Measurements from ENCODE around the gene POP4. TPM values are rescaled to one million over a fixed set of nuclear protein-coding genes. Genes with fewer than 3 reads are reported as not detected.

The POP4 gene
- total and polyA plus RNA-seq, 2 donors from 2014 or later = 60.5 to 87.9 TPM

GRCh38 chr19:29644210-29644609, 38.1 kb downstream of the POP4 start:
- Histone ChIP-seq H3K27me3 (ENCODE audit: control insufficient read depth, insufficient read depth, low read length) (no peaks in the 10 kb centered on the region), H3K4me1 (ENCODE audit: control insufficient read depth in 2 of 3, insufficient read depth in 2 of 3, low read depth in 1 of 3, low read length in 3 of 3) (peaks cover 0 to 4% (median 0%) of the 10 kb centered on the region in 3 donors), H3K9ac (ENCODE audit: low read length in 3 of 3) (no peak overlapping the region), H3K9me3 (ENCODE audit: control insufficient read depth in 2 of 3, insufficient read depth in 1 of 3, low read length in 3 of 3) (no peaks in the 10 kb centered on the region), H3K36me3 (ENCODE audit: control insufficient read depth in 2 of 3, insufficient read depth in 3 of 3, low read length in 3 of 3) (no peaks in the 10 kb centered on the region), H3K4me3 (ENCODE audit: low read length in 3 of 3) (no peak overlapping the region), H3K27ac (ENCODE audit: low read depth in 2 of 2, low read length in 2 of 2) (no peak overlapping the region)
- FAIRE-seq (no peak), DNase-seq (no peak)
- TF ChIP-seq CTCF (IDR thresholded peaks at IDR 0.05; ENCODE audit: borderline replicate concordance, extremely low read depth, insufficient read depth) = no peak
- intact Hi-C loops (cut with DNase I) = no loop called here

- peaks cover 0 to 4% (median 0%) of the 10 kb centered on the region in 3 donors for H3K4me1 ChIP-seq (ENCODE audit: control insufficient read depth in 2 of 3, insufficient read depth in 2 of 3, low read depth in 1 of 3, low read length in 3 of 3)
- H3K36me3 ChIP-seq (ENCODE audit: control insufficient read depth in 2 of 3, insufficient read depth in 3 of 3, low read length in 3 of 3) = no peaks in the 10 kb centered on the region
- DNase-seq = no peak
- FAIRE-seq = no peak
- H3K4me3 ChIP-seq (ENCODE audit: low read length in 3 of 3) = no peak overlapping the region
- H3K27me3 ChIP-seq (ENCODE audit: control insufficient read depth, insufficient read depth, low read length) = no peaks in the 10 kb centered on the region
- H3K27ac ChIP-seq (ENCODE audit: low read depth in 2 of 2, low read length in 2 of 2) = no peak overlapping the region
- H3K9ac ChIP-seq (ENCODE audit: low read length in 3 of 3) = no peak overlapping the region
- no peaks in the 10 kb centered on the region for H3K9me3 ChIP-seq (ENCODE audit: control insufficient read depth in 2 of 3, insufficient read depth in 1 of 3, low read length in 3 of 3)
- no peak for TF ChIP-seq CTCF (IDR thresholded peaks at IDR 0.05; ENCODE audit: borderline replicate concordance, extremely low read depth, insufficient read depth)
- intact Hi-C loops (cut with DNase I) = no loop called here
Measured at GRCh38 chr19:29645491-29645867, 39.4 kb downstream of the POP4 start.

- H3K4me1 ChIP-seq (ENCODE audit: control insufficient read depth in 2 of 3, insufficient read depth in 2 of 3, low read depth in 1 of 3, low read length in 3 of 3) = peaks cover 0 to 4% (median 0%) of the 10 kb centered on the region in 3 donors
- H3K27me3 ChIP-seq (ENCODE audit: control insufficient read depth, insufficient read depth, low read length) = no peaks in the 10 kb centered on the region
- H3K9me3 ChIP-seq (ENCODE audit: control insufficient read depth in 2 of 3, insufficient read depth in 1 of 3, low read length in 3 of 3) = no peaks in the 10 kb centered on the region
- H3K36me3 ChIP-seq (ENCODE audit: control insufficient read depth in 2 of 3, insufficient read depth in 3 of 3, low read length in 3 of 3) = no peaks in the 10 kb centered on the region
- intact Hi-C loops (cut with DNase I) = no loop called here
- DNase-seq (no peak), FAIRE-seq (no peak)
- H3K4me3 ChIP-seq (ENCODE audit: low read length in 3 of 3) = no peak overlapping the region
- H3K27ac ChIP-seq (ENCODE audit: low read depth in 2 of 2, low read length in 2 of 2) = no peak overlapping the region
- no peak for TF ChIP-seq CTCF (IDR thresholded peaks at IDR 0.05; ENCODE audit: borderline replicate concordance, extremely low read depth, insufficient read depth)
- H3K9ac ChIP-seq (ENCODE audit: low read length in 3 of 3) = no peak overlapping the region
Measured at GRCh38 chr19:29645911-29646310, 39.8 kb downstream of the POP4 start.

- no peak overlapping the region for H3K27ac ChIP-seq (ENCODE audit: low read depth in 2 of 2, low read length in 2 of 2)
- TF ChIP-seq CTCF (IDR thresholded peaks at IDR 0.05; ENCODE audit: borderline replicate concordance, extremely low read depth, insufficient read depth) = no peak
- H3K36me3 ChIP-seq (ENCODE audit: control insufficient read depth in 2 of 3, insufficient read depth in 3 of 3, low read length in 3 of 3) = no peaks in the 10 kb centered on the region
- H3K27me3 ChIP-seq (ENCODE audit: control insufficient read depth, insufficient read depth, low read length) = no peaks in the 10 kb centered on the region
- H3K9me3 ChIP-seq (ENCODE audit: control insufficient read depth in 2 of 3, insufficient read depth in 1 of 3, low read length in 3 of 3) = peaks cover 0 to 6% (median 0%) of the 10 kb centered on the region in 3 donors
- FAIRE-seq (no peak), DNase-seq (no peak)
- peaks cover 0 to 2% (median 0%) of the 10 kb centered on the region in 3 donors for H3K4me1 ChIP-seq (ENCODE audit: control insufficient read depth in 2 of 3, insufficient read depth in 2 of 3, low read depth in 1 of 3, low read length in 3 of 3)
- H3K4me3 ChIP-seq (ENCODE audit: low read length in 3 of 3) = no peak overlapping the region
- intact Hi-C loops (cut with DNase I) = no loop called here
- no peak overlapping the region for H3K9ac ChIP-seq (ENCODE audit: low read length in 3 of 3)
Measured at GRCh38 chr19:29650772-29651387, 44.8 kb downstream of the POP4 start.

All from kidney (tissue), 14 donors.